ENCODE results near the gene PROSER3. TPM values are rescaled to one million over a fixed set of nuclear protein-coding genes. Genes with fewer than 3 reads are reported as not detected.

The PROSER3 gene
- total and polyA plus RNA-seq, 2 experiments from 2014 or later: 21.8 to 28.0 TPM

- peaks cover 26% of the 10 kb centered on the region for H3K36me3 Mint-ChIP-seq (ENCODE audit: low read depth)
- ATAC-seq (peak; percentile 15), DNase-seq (ENCODE audit: low spot score) (peak; percentile 52)
- peak overlapping the region; percentile 94 for H3K4me3 ChIP-seq
- no peaks in the 10 kb centered on the region for H3K9me2 ChIP-seq (ENCODE audit: insufficient read depth)
- H3F3A ChIP-seq (replicated peaks; ENCODE audit: low read depth): peaks cover 9% of the 10 kb centered on the region; the same call in 1 of the 2 replicates
- peak overlapping the region; percentile 90 for H2AFZ ChIP-seq
- H3K9me3 Mint-ChIP-seq: no peaks in the 10 kb centered on the region; the same call in 2 of the 3 replicates
- peak overlapping the region; percentile 83 for H3K4me3 Mint-ChIP-seq
- peaks cover 13% of the 10 kb centered on the region for H3K79me2 ChIP-seq (replicated peaks; ENCODE audit: insufficient read depth)
- H3K4me2 ChIP-seq: peak overlapping the region; percentile 93
- peaks cover 3% of the 10 kb centered on the region for H4K20me1 ChIP-seq (replicated peaks; ENCODE audit: insufficient read depth)
- H3K36me3 ChIP-seq (ENCODE audit: insufficient read depth): peaks cover 6% of the 10 kb centered on the region; the same call in 1 of the 2 replicates
- no peak overlapping the region for H3K27ac ChIP-seq (ENCODE audit: low read depth)
- peaks cover 38% of the 10 kb centered on the region for H3K27me3 Mint-ChIP-seq (ENCODE audit: insufficient read depth, low read depth, poor library complexity)
- peaks cover 28% of the 10 kb centered on the region for H3K27me3 ChIP-seq (ENCODE audit: insufficient read depth)
- peaks cover 15% of the 10 kb centered on the region for H3K4me1 Mint-ChIP-seq
- TF ChIP-seq JUNB (IDR thresholded peaks at IDR 0.05; ENCODE audit: unreplicated experiment): no peak
- no peak for TF ChIP-seq EZH2phosphoT487 (IDR thresholded peaks at IDR 0.05; ENCODE audit: unreplicated experiment)
- TF ChIP-seq ZNF331 (CRISPR knock-in tag; IDR thresholded peaks at IDR 0.05; ENCODE audit: low read depth): no peak
- H3K4me1 ChIP-seq (ENCODE audit: insufficient read depth): peaks cover 4% of the 10 kb centered on the region
- H3K27ac Mint-ChIP-seq: peak overlapping the region; percentile 92
Measured at GRCh38 chr19:35757231-35757748, 686 bp upstream of the PROSER3 start.

- Histone ChIP-seq H3F3A (replicated peaks; ENCODE audit: low read depth) (peaks cover 9% of the 10 kb centered on the region; the same call in 1 of the 2 replicates), H3K4me2 (no peak overlapping the region), H3K4me1 (ENCODE audit: insufficient read depth) (peaks cover 4% of the 10 kb centered on the region), H3K79me2 (replicated peaks; ENCODE audit: insufficient read depth) (peaks cover 13% of the 10 kb centered on the region), H3K36me3 (ENCODE audit: insufficient read depth) (peaks cover 6% of the 10 kb centered on the region; the same call in 1 of the 2 replicates), H4K20me1 (replicated peaks; ENCODE audit: insufficient read depth) (peaks cover 3% of the 10 kb centered on the region), H3K4me3 (no peak overlapping the region), H2AFZ (no peak overlapping the region), H3K9me2 (ENCODE audit: insufficient read depth) (no peaks in the 10 kb centered on the region), H3K27ac (ENCODE audit: low read depth) (no peak overlapping the region), H3K27me3 (ENCODE audit: insufficient read depth) (peaks cover 26% of the 10 kb centered on the region)
- peaks cover 35% of the 10 kb centered on the region for H3K36me3 Mint-ChIP-seq (ENCODE audit: low read depth)
- TF ChIP-seq POLR2AphosphoS5 (IDR thresholded peaks at IDR 0.05; ENCODE audit: low read depth) (no peak), JUNB (IDR thresholded peaks at IDR 0.05; ENCODE audit: unreplicated experiment) (no peak), ETS1 (IDR thresholded peaks at IDR 0.05) (no peak), ZNF331 (CRISPR knock-in tag; IDR thresholded peaks at IDR 0.05; ENCODE audit: low read depth) (no peak), CREB1 (CRISPR knock-in tag; IDR thresholded peaks at IDR 0.05; ENCODE audit: low read depth) (no peak), REST (IDR thresholded peaks at IDR 0.05; ENCODE audit: unreplicated experiment) (no peak), NANOG (IDR thresholded peaks at IDR 0.05; ENCODE audit: borderline replicate concordance) (no peak)
- DNase-seq (ENCODE audit: low spot score) (no peak), ATAC-seq (no peak)
- H3K4me1 Mint-ChIP-seq: peaks cover 15% of the 10 kb centered on the region
- H3K9me3 Mint-ChIP-seq: no peaks in the 10 kb centered on the region; the same call in 2 of the 3 replicates
- H3K27ac Mint-ChIP-seq: no peak overlapping the region
- peak overlapping the region; percentile 83 for H3K4me3 Mint-ChIP-seq
- peaks cover 28% of the 10 kb centered on the region for H3K27me3 Mint-ChIP-seq (ENCODE audit: insufficient read depth, low read depth, poor library complexity)
Measured at GRCh38 chr19:35759697-35760096, 1.7 kb downstream of the PROSER3 start.

Data from GM23338 (cell line).